OCI-LY7 (cell line): ENCODE measurements around the gene STX12. TPM values are rescaled to one million over a fixed set of nuclear protein-coding genes. Genes with fewer than 3 reads are reported as not detected.

Experiments
- Bru-seq: library from RNA; stranded (reverse); fragments of 400-500 nt; gene quantifications from one replicate; lab custom pipeline; 2021; lab: Mats Ljungman, UMichigan
- BruChase-seq, 2 experiments: library from RNA; stranded (reverse); fragments of 400-500 nt; gene quantifications; one replicate each; lab custom pipeline; 2021; lab: Mats Ljungman, UMichigan
- BruUV-seq: library from RNA; stranded (reverse); fragments of 400-500 nt; replicated peaks from 2 replicates; lab custom pipeline; 2021; lab: Mats Ljungman, UMichigan
- CTCF ChIA-PET: fragments of 300-600 bp; sonication (Branson Sonifier 250); formaldehyde crosslinking; loops from one replicate; lab custom pipeline; 2022; ENCODE audit warnings: antibody characterized with exemption; ENCODE audit not compliant: unreplicated experiment; lab: Charles Lee
- POLR2A ChIA-PET: fragments of 300-600 bp; sonication (Branson Sonifier 250); formaldehyde crosslinking; loops from one replicate; lab custom pipeline; 2022; ENCODE audit warnings: antibody characterized with exemption; lab: Charles Lee
- DNase-seq: peaks from one replicate; pipeline ENCODE4 v3.0.0-alpha.2; 2015; ENCODE audit warnings: low spot score
- H2AFZ ChIP-seq: fragments of 200-600 bp; sonication (generic), shearing (Covaris generic); 2 replicates; pipeline ENCODE4 v1.6.1; 2014; ENCODE audit warnings: mild to moderate bottlenecking, antibody characterized with exemption, low read length, moderate library complexity
- H3K27ac ChIP-seq: fragments of 200-600 bp; sonication (generic); 2 replicates; pipeline ENCODE4 v1.5.1; 2014; ENCODE audit warnings: mixed run types, low read depth, mild to moderate bottlenecking, moderate library complexity, low read length, inconsistent platforms; ENCODE audit not compliant: poor library complexity, severe bottlenecking
- H3K36me3 ChIP-seq: fragments of 200-600 bp; sonication (generic); 2 replicates; pipeline ENCODE4 v1.6.1; 2014; ENCODE audit warnings: mild to moderate bottlenecking, antibody characterized with exemption, low read length, moderate library complexity, mixed read lengths; ENCODE audit not compliant: insufficient read depth
- H3K4me1 ChIP-seq: fragments of 200-600 bp; sonication (generic); 2 replicates; pipeline ENCODE4 v1.5.1; 2014; ENCODE audit warnings: mild to moderate bottlenecking, low read length; ENCODE audit not compliant: insufficient read depth, poor library complexity, severe bottlenecking
- H3K4me2 ChIP-seq: fragments of 200-600 bp; sonication (generic); 2 replicates; pipeline ENCODE4 v1.6.1; 2014; ENCODE audit warnings: mild to moderate bottlenecking, low read length
- H3K4me3 ChIP-seq: fragments of 200-600 bp; sonication (generic); 2 replicates; pipeline ENCODE4 v1.5.1; 2014; ENCODE audit warnings: mild to moderate bottlenecking, low read depth, low read length; ENCODE audit not compliant: poor library complexity, severe bottlenecking
- H3K79me2 ChIP-seq: fragments of 200-600 bp; sonication (generic); 2 replicates; pipeline ENCODE4 v1.6.1; 2016; ENCODE audit warnings: low read depth, mild to moderate bottlenecking, low read length, moderate library complexity, mixed read lengths; ENCODE audit not compliant: insufficient read depth
- H3K9me2 ChIP-seq: fragments of 200-600 bp; sonication (generic); 2 replicates; pipeline ENCODE4 v1.6.1; 2016; ENCODE audit warnings: mild to moderate bottlenecking, low read length, mixed read lengths; ENCODE audit not compliant: insufficient read depth
- H3K9me3 ChIP-seq: fragments of 200-600 bp; sonication (generic); 2 replicates; pipeline ENCODE4 v1.6.1; 2014; ENCODE audit warnings: mild to moderate bottlenecking, mixed run types, low read length, mixed read lengths
- H4K20me1 ChIP-seq: fragments of 200-600 bp; sonication (generic); 2 replicates; pipeline ENCODE4 v1.6.1; 2014; ENCODE audit warnings: mild to moderate bottlenecking, antibody characterized with exemption, low read length, moderate library complexity, mixed read lengths; ENCODE audit not compliant: insufficient read depth
- CTCF ChIP-seq: fragments of 200-600 bp; sonication (generic); conservative IDR thresholded peaks from 2 replicates; pipeline ENCODE4 v1.5.1; 2014; ENCODE audit warnings: mild to moderate bottlenecking, antibody characterized with exemption, low read length, moderate library complexity, mixed read lengths
- EZH2phosphoT487 ChIP-seq: fragments of 200-600 bp; sonication (generic); IDR thresholded peaks from 2 replicates; pipeline ENCODE4 v1.6.1; 2018; ENCODE audit warnings: low read depth, borderline replicate concordance, mild to moderate bottlenecking, mixed run types, antibody characterized with exemption, low read length, moderate library complexity, mixed read lengths
- intact Hi-C: fragments of 100-400 bp; cut with micrococcal nuclease; formaldehyde crosslinking; loops from one replicate; pipeline ENCODE4 v1.10.0; 2022; ENCODE audit not compliant: unreplicated experiment
- long read RNA-seq: library from polyadenylated mRNA; stranded (forward); transcript quantifications from one replicate; pipeline ENCODE4 v2.0.0, GENCODE V29; 2022
- total RNA-seq, 2 experiments: library from RNA; depleted of rRNA in 1 of 2; stranded (reverse); fragments of >200 nt in 1 of 2; shearing (Covaris generic) in 1 of 2; gene quantifications; 2 replicates each; pipeline ENCODE4 v1.2.3, GENCODE V29; 2014 to 2022

STX12 gene
- total RNA-seq (2014; rRNA removed; shearing (Covaris generic)) (17.2 and 19.8 TPM in 2 replicates), total RNA-seq (2022) (29.7 and 30.1 TPM in 2 replicates), Bru-seq, nascent RNA (percentile 66 among the genes with signal in this experiment), BruChase-seq, experiment 1, labeled RNA remaining after a 6-hour chase (percentile 69 among the genes with signal in this experiment), BruChase-seq, experiment 2, labeled RNA remaining after a 2-hour chase (percentile 71 among the genes with signal in this experiment)
- long read RNA-seq, transcript STX12-201 (9 exons, 3,079 nt) = major isoform, 15 of 23 reads
- long read RNA-seq, partial matches to known transcripts = 2 of 23 reads
- long read RNA-seq, other reads (novel, unspliced or antisense) = 6 of 23 reads

DNA sequence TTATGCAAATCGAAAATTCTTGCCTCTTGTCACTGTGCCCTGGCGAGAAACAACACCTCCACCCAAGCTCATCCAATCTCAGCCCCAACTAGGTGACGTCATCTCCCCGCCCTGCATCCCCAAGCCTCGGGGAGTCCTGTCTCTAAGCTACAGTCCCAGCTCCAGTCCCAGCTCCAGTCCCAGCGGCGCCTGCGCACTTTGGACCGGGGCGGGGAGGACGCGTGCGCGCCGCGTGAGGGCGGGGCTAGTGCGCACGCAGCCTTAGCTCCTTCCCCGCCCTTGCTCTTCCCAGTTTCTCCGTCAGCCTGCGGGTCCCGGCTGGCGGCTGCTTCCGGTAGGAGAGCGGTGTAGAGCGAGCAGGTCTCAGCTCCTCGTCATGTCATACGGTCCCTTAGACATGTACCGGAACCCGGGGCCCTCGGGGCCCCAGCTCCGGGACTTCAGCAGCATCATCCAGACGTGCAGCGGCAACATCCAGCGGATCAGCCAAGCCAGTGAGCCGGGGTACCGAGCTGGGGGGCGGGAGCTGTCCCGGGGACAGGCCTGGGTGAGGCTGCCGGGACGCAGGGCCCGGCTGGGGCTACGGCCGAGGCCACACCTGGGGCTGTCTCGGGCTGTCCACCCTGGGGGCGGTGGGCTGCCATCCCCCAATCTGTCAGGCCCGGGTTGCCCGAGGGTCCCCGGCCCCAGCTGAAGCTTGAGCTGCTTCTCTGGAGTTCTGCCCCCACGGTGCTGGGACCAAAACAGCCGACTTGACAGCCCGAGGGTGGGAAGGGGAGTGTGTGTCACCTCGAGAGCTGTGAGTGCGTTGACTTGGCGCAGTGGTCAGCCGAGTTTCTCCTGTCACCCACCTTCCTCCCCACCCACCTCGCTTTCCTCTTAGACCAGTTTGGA is at the start of gene STX12:
TSS of gene STX12 (plus strand) at position 288 of the 894 bp plus-strand sequence. CDS start at position 377, 89 bp downstream.
- TF ChIP-seq CTCF (no peak), EZH2phosphoT487 (no peak)
- Histone ChIP-seq H3K36me3 (peaks cover 5% of the 10 kb centered on the region; the same call in 1 of the 2 replicates), H3K4me3 (peak within 1 kb of the TSS; percentile 95), H3K4me2 (peak within 1 kb of the TSS; percentile 88), H2AFZ (peak within 1 kb of the TSS; percentile 98), H4K20me1 (no peaks in the 10 kb centered on the region), H3K27ac (peak within 1 kb of the TSS; percentile 58), H3K9me3 (no peaks in the 10 kb centered on the region), H3K9me2 (no peaks in the 10 kb centered on the region), H3K4me1 (peaks cover 24% of the 10 kb centered on the region), H3K79me2 (peaks cover 29% of the 10 kb centered on the region)
- DNase-seq = peak; percentile 98
- intact Hi-C loops = loop anchor here (5.0 kb wide), 1 partner anchor 46 kb away; the partner anchor contains the start of gene FAM76A
- POLR2A ChIA-PET = interaction anchor here (0.5 to 1.4 kb wide), 13 partner anchors 8 to 807 kb away, joined by 3 to 13 read pairs (median 4); partner anchors contain the start of genes FAM76A and PPP1R8
- CTCF ChIA-PET = interaction anchor here (1.1 kb wide), 2 partner anchors 8 to 48 kb away, joined by 4 to 6 read pairs; partner anchors contain the start of gene FAM76A
- BruUV-seq = no TSS peak

DNA sequence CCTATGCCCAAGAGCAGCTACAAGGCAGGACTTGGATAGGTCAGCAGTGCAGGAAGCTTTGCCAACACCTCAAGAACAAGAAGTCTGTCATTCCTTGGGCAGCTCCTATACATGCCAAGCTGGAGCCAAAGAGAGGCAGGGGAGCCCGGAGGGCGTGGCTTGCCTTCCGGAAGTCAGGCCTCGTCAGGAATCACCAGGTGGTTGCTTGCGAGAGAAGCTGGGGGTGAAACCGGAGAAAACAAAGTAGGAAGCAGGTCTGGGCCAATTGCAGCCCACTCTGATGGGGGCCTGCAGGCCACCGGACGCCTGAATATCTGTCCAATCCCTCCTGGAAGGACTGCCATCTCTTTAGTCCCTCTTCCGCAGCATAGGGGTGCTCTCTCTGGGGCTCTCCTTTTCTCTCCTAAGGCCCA is 48.1 kb upstream of the STX12 start:
- TF ChIP-seq EZH2phosphoT487 = no peak
- no peak overlapping the region for H3K27ac ChIP-seq
- CTCF ChIA-PET = interaction anchor here (0.6 to 1.4 kb wide), 3 partner anchors 48 to 630 kb away, joined by 3 to 6 read pairs (median 3); partner anchors contain the start of gene STX12
- intact Hi-C loops = loop anchor here (1.0 to 5.0 kb wide), 2 partner anchors 47 to 105 kb away; partner anchors contain the start of genes PPP1R8 and STX12
- H3K4me2 ChIP-seq = peak overlapping the region; percentile 79
- peak; percentile 25 for DNase-seq
- peaks cover 19% of the 10 kb centered on the region for H3K4me1 ChIP-seq
- H3K9me3 ChIP-seq = no peaks in the 10 kb centered on the region
- peaks cover 19% of the 10 kb centered on the region; the same call in 1 of the 2 replicates for H3K36me3 ChIP-seq
- peak overlapping the region; percentile 91 for H2AFZ ChIP-seq
- POLR2A ChIA-PET = interaction anchor here (0.6 to 1.3 kb wide), 9 partner anchors 26 to 364 kb away, joined by 3 to 7 read pairs (median 3); partner anchors contain the start of genes PPP1R8 and STX12
- peak overlapping the region; percentile 60 for H3K4me3 ChIP-seq
- no peaks in the 10 kb centered on the region for H3K9me2 ChIP-seq
- no peaks in the 10 kb centered on the region for H4K20me1 ChIP-seq
- H3K79me2 ChIP-seq = peaks cover 8% of the 10 kb centered on the region; the same call in 1 of the 2 replicates
- BruUV-seq = no TSS peak
